K562 (cell line): ENCODE results near the gene TIMM22. TPM values are rescaled to one million over a fixed set of nuclear protein-coding genes. Genes with fewer than 3 reads are reported as not detected.

ENCODE experiments used
- ATAC-seq: fragments of 200-7000 bp; cut with Tn5 transposase; 3 replicates; pipeline ENCODE4 v1.9.1; 2020; ENCODE audit warnings: moderate library complexity
- BruUV-seq: library from RNA; stranded (reverse); fragments of 400-500 nt; replicated peaks from 2 replicates; lab custom pipeline; 2021; lab: Mats Ljungman, UMichigan
- CTCF ChIA-PET: fragments of 300-600 bp; formaldehyde crosslinking; extraction: SDS; loops from one replicate; lab custom pipeline; 2021; ENCODE audit warnings: low intra/inter-chr PET ratio; lab: Yijun Ruan, JAX
- POLR2A ChIA-PET: fragments of 300-600, 350-650 bp; sonication (Branson Sonifier 250); formaldehyde crosslinking; extraction: SDS; loops from one replicate; lab custom pipeline; 2021; ENCODE audit warnings: antibody characterized with exemption, inconsistent platforms; lab: Yijun Ruan, JAX
- DNase-seq, 4 experiments: peaks; one replicate each; pipeline versions ENCODE4 v3.0.0 to v3.0.0-alpha.2; 2011 to 2018; ENCODE audit warnings: low spot score in 3 of 4, mixed read lengths in 3 of 4; ENCODE audit errors: extremely low read depth in 1 of 4
- FAIRE-seq: peaks from 2 replicates; lab custom pipeline; 2011; peaks lifted over from hg19 to GRCh38; lab: Jason Lieb, UNC
- H2AFZ ChIP-seq: 2 replicates; pipeline ENCODE4 v1.6.0; 2011; ENCODE audit warnings: low read depth, low read length, control low read depth, inconsistent platforms
- H3K27ac ChIP-seq: fragments of 200-600 bp; 3 replicates; pipeline ENCODE4 v1.8.0; 2011; ENCODE audit warnings: low read depth, mild to moderate bottlenecking, control low read depth, inconsistent platforms, low read length, moderate library complexity, mixed read lengths; ENCODE audit errors: extremely low read depth
- H3K27me3 ChIP-seq, 2 experiments: fragments of 300-600 bp in 1 of 2; 2 replicates in 1 of 2; 3 replicates in 1 of 2; pipeline versions ENCODE4 v1.6.0 to v1.8.0; 2011; ENCODE audit warnings: inconsistent platforms in 2 of 2, low read length in 2 of 2, mild to moderate bottlenecking in 1 of 2, mixed read lengths in 1 of 2, moderate library complexity in 1 of 2; ENCODE audit not compliant: control insufficient read depth in 2 of 2, insufficient read depth in 2 of 2
- H3K36me3 ChIP-seq: fragments of 300-600 bp; 3 replicates; pipeline ENCODE4 v1.8.0; 2011; ENCODE audit warnings: mild to moderate bottlenecking, low read length, inconsistent platforms; ENCODE audit not compliant: control insufficient read depth, insufficient read depth
- H3K4me1 ChIP-seq, 2 experiments: fragments of 200-600 bp in 1 of 2; replicated peaks in 1 of 2; 2 replicates in 1 of 2; 3 replicates in 1 of 2; pipeline versions ENCODE4 v1.5.1 to v1.8.0; 2011; ENCODE audit warnings: inconsistent platforms in 2 of 2, low read length in 2 of 2, mild to moderate bottlenecking in 1 of 2, mixed read lengths in 1 of 2, moderate library complexity in 1 of 2; ENCODE audit not compliant: control insufficient read depth in 2 of 2, insufficient read depth in 2 of 2
- H3K4me2 ChIP-seq: 2 replicates; pipeline ENCODE4 v1.6.1; 2011; ENCODE audit warnings: low read length, control low read depth, inconsistent platforms, mixed read lengths; ENCODE audit not compliant: insufficient read depth
- H3K4me3 ChIP-seq: fragments of 200-600 bp; sonication (generic), shearing (Covaris generic); 2 replicates; pipeline ENCODE4 v1.5.1; 2016; ENCODE audit warnings: control low read depth, inconsistent platforms
- H3K79me2 ChIP-seq: fragments of 200-600 bp; 3 replicates; pipeline ENCODE4 v1.8.0; 2011; ENCODE audit warnings: low read length, inconsistent platforms; ENCODE audit not compliant: control insufficient read depth, insufficient read depth
- H3K9ac ChIP-seq, 2 experiments: 2 replicates each; pipeline versions ENCODE4 v1.6.0 to v1.6.1; 2011; ENCODE audit warnings: low read depth in 2 of 2, low read length in 2 of 2, control low read depth in 1 of 2, inconsistent platforms in 1 of 2, mild to moderate bottlenecking in 1 of 2, mixed read lengths in 1 of 2; ENCODE audit not compliant: insufficient read depth in 1 of 2
- H3K9me1 ChIP-seq: one replicate; pipeline ENCODE4 v1.6.0; 2011; ENCODE audit warnings: inconsistent platforms, mild to moderate bottlenecking, low read length, moderate library complexity; ENCODE audit not compliant: control insufficient read depth, insufficient read depth
- H3K9me3 ChIP-seq: replicated peaks from 2 replicates; pipeline ENCODE4 v1.5.1; 2011; ENCODE audit warnings: low read depth, low read length, inconsistent platforms; ENCODE audit not compliant: control insufficient read depth, insufficient read depth
- H4K20me1 ChIP-seq: replicated peaks from 2 replicates; pipeline ENCODE4 v1.6.1; 2011; ENCODE audit warnings: low read length, inconsistent platforms, mixed read lengths; ENCODE audit not compliant: control insufficient read depth, insufficient read depth
- COPS2 ChIP-seq: fragments of 450-650 bp; conservative IDR thresholded peaks from 2 replicates; pipeline ENCODE4 v1.6.1; 2016; ENCODE audit warnings: mild to moderate bottlenecking, moderate library complexity
- ETV6 ChIP-seq, 3 experiments: fragments of 150-350 bp in 1 of 3; sonication (generic) in 1 of 3; formaldehyde crosslinking in 1 of 3; IDR thresholded peaks; 2 replicates each; pipeline versions ENCODE4 v1.6.1 to v1.8.0; 2014 to 2022; ENCODE audit warnings: borderline replicate concordance in 2 of 3, low read depth in 2 of 3, antibody characterized with exemption in 1 of 3, low read length in 1 of 3, mild to moderate bottlenecking in 1 of 3, missing genetic modification reagents in 1 of 3
- FOXJ3 ChIP-seq: sonication (generic); formaldehyde crosslinking; IDR thresholded peaks from 2 replicates; pipeline ENCODE4 v1.4.0; 2020; ENCODE audit warnings: mild to moderate bottlenecking, missing genetic modification reagents
- KDM5B ChIP-seq: fragments of 200-600 bp; sonication (generic); IDR thresholded peaks from 2 replicates; pipeline ENCODE4 v1.6.1; 2012; ENCODE audit warnings: low read depth, mild to moderate bottlenecking, moderate library complexity, low read length, control low read depth, inconsistent platforms; ENCODE audit not compliant: insufficient replicate concordance
- TOE1 ChIP-seq, 2 experiments: fragments of 450-650 bp in 1 of 2; sonication (generic) in 1 of 2; formaldehyde crosslinking in 1 of 2; IDR thresholded peaks; 2 replicates each; pipeline versions ENCODE4 v1.7.1 to v1.8.0; 2016 to 2022; ENCODE audit warnings: borderline replicate concordance in 2 of 2, mild to moderate bottlenecking in 2 of 2, antibody characterized with exemption in 1 of 2, inconsistent platforms in 1 of 2, low read depth in 1 of 2, missing genetic modification reagents in 1 of 2, moderate library complexity in 1 of 2
- ZNF431 ChIP-seq: sonication (generic); formaldehyde crosslinking; IDR thresholded peaks from 2 replicates; pipeline ENCODE4 v1.8.0; 2022; ENCODE audit warnings: mild to moderate bottlenecking, missing genetic modification reagents
- ZNF780A ChIP-seq: fragments of 250-450 bp; sonication (Bioruptor Pico); IDR thresholded peaks from 2 replicates; pipeline ENCODE4 v1.5.0; 2021; ENCODE audit warnings: mild to moderate bottlenecking
- whole genome bisulfite sequencing: fragments of 100-300 bp; shearing (Covaris generic); methylation state at CpG from one replicate; pipeline ENCODE4 v1.1.6; 2016; ENCODE audit warnings: low coverage, mixed read lengths; ENCODE audit not compliant: insufficient coverage; ENCODE audit errors: missing lambda C conversion rate; 5-methylcytosine and 5-hydroxymethylcytosine counted together
- in situ Hi-C: fragments of 300-500 bp; cut with MboI; formaldehyde crosslinking; loops from 4 replicates; pipeline ENCODE4 v1.15.0; 2018; ENCODE audit warnings: inconsistent platforms, mixed read lengths
- intact Hi-C: fragments of 100-400 bp; cut with micrococcal nuclease; formaldehyde crosslinking; loops from 2 replicates; pipeline ENCODE4 v1.14.2; 2022
- polyA plus RNA-seq, 8 experiments: library from polyadenylated mRNA; depleted of rRNA in 4 of 8; stranded (reverse) in 5 of 8; unstranded in 3 of 8; fragments of >200 nt; fragmentation: Nextera tagmentation in 2 of 8; fragmentation: Illumina TruSeq in 1 of 8; extraction: Ambion mirVana in 2 of 8; extraction: Trizol in 1 of 8; gene quantifications; 2 replicates each; pipeline versions ENCODE4 v1.2.1 to v1.2.3, GENCODE V29; 2011 to 2014; ENCODE audit warnings: inconsistent platforms in 1 of 8, missing spikeins in 1 of 8
- total RNA-seq, 7 experiments: library from RNA; depleted of rRNA in 6 of 7; stranded (reverse); fragments of >200 nt in 6 of 7; fragmentation: Illumina TruSeq in 2 of 7; extraction: Trizol in 2 of 7; gene quantifications; 2 replicates each; pipeline versions ENCODE4 v1.2.1 to v1.2.3, GENCODE V29; 2011 to 2021; ENCODE audit warnings: low replicate concordance in 1 of 7

TIMM22 gene
- total and polyA plus RNA-seq, 9 of the 15 experiments (the other 6 are each of a cell fraction or from before 2014, with no cell fraction given): 5.9 to 14.1 (median 10.3) TPM

GRCh38 chr17:1034652-1035210, 37.8 kb downstream of the TIMM22 start (continued):
- no peak for TF ChIP-seq ZNF780A (CRISPR knock-in tag)
- TF ChIP-seq COPS2: no peak
- no peak for TF ChIP-seq ZNF431
- no peak for TF ChIP-seq TOE1 (IDR thresholded peaks at IDR 0.05; ENCODE audit: borderline replicate concordance)
- no peak for TF ChIP-seq TOE1 (CRISPR knock-in tag; IDR thresholded peaks at IDR 0.05; ENCODE audit: borderline replicate concordance, low read depth)

GRCh38 chr17:1035546-1036170, 38.7 kb downstream of the TIMM22 start:
- intact Hi-C loops: no loop called here
- in situ Hi-C loops: no loop called here
- no peak for FAIRE-seq
- Histone ChIP-seq H3K79me2 (no peaks in the 10 kb centered on the region), H3K27ac (no peak overlapping the region), H3K9me3 (no peaks in the 10 kb centered on the region), H3K9me1 (no peaks in the 10 kb centered on the region), H3K9ac (no peak overlapping the region), H3K4me2 (no peak overlapping the region), H3K4me3 (no peak overlapping the region), H3K4me1 (peaks cover 0 to 11% of the 10 kb centered on the region in 2 experiments; a peak in 2 of 5 replicates), H3K36me3 (no peaks in the 10 kb centered on the region), H2AFZ (no peak overlapping the region), H3K27me3 (peaks cover 18 to 64% of the 10 kb centered on the region in 2 experiments; a peak in 4 of 5 replicates), H4K20me1 (no peaks in the 10 kb centered on the region)
- 6% methylated on average over 8 of the region's 17 CpGs for WGBS
- CTCF ChIA-PET: no interaction called here
- DNase-seq: no peak
- no TSS peak for BruUV-seq
- no peak for ATAC-seq
- TF ChIP-seq FOXJ3 (CRISPR knock-in tag) (no peak), KDM5B (no peak), ETV6 (IDR thresholded peaks at IDR 0.05; ENCODE audit: borderline replicate concordance in 1 of 2, low read depth in 2 of 2, low read length in 1 of 2) (no peak), ETV6 (CRISPR knock-in tag; IDR thresholded peaks at IDR 0.05; ENCODE audit: borderline replicate concordance) (no peak)
- POLR2A ChIA-PET: interaction anchor here (0.6 kb wide), 1 partner anchor 323 kb away, joined by 3 read pairs; no protein-coding TSS in a partner anchor
